Peyer's patch (tissue), 4 donors: ENCODE measurements around the gene SCAMP1.

Source experiments
- CTCF ChIP-seq, 6 experiments: fragments of 450-650 bp in 4 of 6; fragments of 200-600 bp in 2 of 6; sonication (generic) in 1 of 6; IDR thresholded peaks; one replicate each; pipeline ENCODE4 v1.5.1; 2017 to 2019; ENCODE audit warnings: antibody characterized with exemption in 6 of 6, mild to moderate bottlenecking in 3 of 6, moderate library complexity in 1 of 6
- POLR2A ChIP-seq, 2 donors: fragments of 450-650 bp; IDR thresholded peaks; one replicate each; pipeline ENCODE4 v1.5.1; 2017; ENCODE audit warnings: antibody characterized with exemption in 2 of 2, mild to moderate bottlenecking in 2 of 2, moderate library complexity in 2 of 2

DNA sequence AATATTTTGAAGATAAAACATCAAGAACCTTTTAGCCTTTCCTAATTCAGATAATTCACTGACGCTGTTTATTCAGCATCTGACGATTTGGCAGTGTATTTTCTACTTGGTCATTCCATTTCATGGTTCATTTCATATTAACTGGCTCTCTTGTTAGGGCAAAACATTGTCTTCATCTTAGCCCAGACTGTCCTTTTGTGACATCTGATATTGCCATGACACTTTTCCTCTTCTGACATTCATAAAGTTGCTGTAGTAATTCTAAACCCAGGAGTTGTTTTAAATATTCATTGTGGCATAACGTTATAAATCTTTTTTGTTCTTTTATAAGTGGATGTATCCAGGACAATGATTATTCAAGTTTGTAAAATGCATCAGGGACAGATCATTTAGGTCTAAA is 1.8 kb downstream of the SCAMP1 start:
- TF ChIP-seq CTCF (IDR thresholded peaks at IDR 0.05): no peak
- no peak for TF ChIP-seq POLR2A (IDR thresholded peaks at IDR 0.05)
